HG03060 (cell line): ENCODE results near the gene RNLS.

Experiments
- ATAC-seq: cut with Tn5 transposase; IDR thresholded peaks from one replicate; pipeline ENCODE4 v1.9.1; 2021; ENCODE audit warnings: low read depth, moderate number of reproducible peaks; ENCODE audit not compliant: unreplicated experiment

Gene RNLS

GRCh38 chr10:88525371-88526069 is 57.6 kb downstream of the RNLS start:
- ATAC-seq = no peak

GRCh38 chr10:88523739-88524400 is 59.2 kb downstream of the RNLS start:
- ATAC-seq = no peak

GRCh38 chr10:88522715-88523114 is 60.4 kb downstream of the RNLS start:
- no peak for ATAC-seq

GRCh38 chr10:88521791-88522190 is 61.3 kb downstream of the RNLS start:
- no peak for ATAC-seq

GRCh38 chr10:88515235-88515634 is 67.9 kb downstream of the RNLS start:
- ATAC-seq = no peak

DNA sequence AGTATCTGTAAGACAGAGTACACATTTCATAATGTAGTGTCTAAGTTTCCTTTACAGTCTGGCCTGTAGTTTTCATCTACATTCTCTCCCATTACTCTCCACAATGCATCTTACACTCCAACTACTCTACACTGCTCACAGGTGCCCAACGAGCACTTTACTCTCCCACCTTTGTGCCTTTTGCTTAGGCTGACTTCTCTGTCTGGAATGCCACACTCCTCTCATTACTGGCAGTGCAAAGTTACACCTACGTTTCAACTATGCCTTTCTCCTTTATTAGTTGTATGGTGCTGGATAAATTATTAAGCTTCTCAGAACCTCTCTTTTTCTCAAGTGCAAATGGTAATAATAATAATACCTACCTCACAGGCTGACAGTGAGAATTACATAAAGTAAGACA is 70.5 kb downstream of the RNLS start:
- no peak for ATAC-seq

GRCh38 chr10:88508796-88509195 is 74.3 kb downstream of the RNLS start:
- no peak for ATAC-seq

DNA sequence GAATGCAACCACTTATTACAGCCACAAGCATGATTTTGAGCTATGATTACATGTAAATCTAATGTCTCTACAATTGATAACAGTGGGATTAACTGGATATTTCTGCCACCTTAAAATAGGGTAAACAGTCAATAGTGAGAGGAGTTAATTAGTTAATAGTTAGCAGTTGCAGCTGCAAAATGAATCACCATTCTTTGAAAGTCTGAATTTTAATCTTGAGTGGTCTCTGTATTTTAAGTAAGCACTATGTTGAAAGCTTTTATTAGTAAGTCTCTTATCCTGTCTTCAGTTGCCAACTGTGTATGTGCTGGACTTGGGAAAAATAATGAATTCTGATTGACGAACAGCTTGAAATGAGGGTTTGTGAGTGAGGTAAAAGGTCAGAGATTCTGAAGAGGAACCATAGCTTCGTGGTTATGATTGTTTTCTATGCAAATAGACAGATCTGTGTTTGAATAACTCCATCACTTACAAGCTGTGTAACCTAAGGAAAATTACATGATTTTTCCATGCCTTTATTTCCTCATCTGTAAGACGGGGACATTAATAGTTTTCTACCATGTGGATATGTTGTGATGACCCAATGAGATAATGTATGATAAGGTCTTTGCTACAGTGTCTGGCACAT is 75.2 kb downstream of the RNLS start:
- ATAC-seq = no peak

DNA sequence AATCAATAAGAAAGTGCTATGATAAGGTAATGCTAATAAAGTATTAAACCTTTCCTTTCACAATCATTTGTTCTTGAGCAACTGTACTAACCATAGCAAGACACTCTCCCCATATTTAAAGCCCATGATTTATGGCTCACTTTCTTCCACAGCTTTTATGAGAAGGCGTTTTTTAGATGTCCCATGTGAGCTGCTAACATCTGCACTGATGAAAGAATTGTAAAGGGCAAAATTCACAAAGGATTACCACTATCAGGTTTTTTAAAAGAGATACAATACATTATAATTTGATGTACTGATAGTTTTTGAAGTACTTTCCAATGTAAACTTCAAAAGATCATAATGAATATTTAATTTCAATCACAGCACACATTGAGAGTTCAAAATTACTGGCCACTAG is 75.7 kb downstream of the RNLS start:
- no peak for ATAC-seq

DNA sequence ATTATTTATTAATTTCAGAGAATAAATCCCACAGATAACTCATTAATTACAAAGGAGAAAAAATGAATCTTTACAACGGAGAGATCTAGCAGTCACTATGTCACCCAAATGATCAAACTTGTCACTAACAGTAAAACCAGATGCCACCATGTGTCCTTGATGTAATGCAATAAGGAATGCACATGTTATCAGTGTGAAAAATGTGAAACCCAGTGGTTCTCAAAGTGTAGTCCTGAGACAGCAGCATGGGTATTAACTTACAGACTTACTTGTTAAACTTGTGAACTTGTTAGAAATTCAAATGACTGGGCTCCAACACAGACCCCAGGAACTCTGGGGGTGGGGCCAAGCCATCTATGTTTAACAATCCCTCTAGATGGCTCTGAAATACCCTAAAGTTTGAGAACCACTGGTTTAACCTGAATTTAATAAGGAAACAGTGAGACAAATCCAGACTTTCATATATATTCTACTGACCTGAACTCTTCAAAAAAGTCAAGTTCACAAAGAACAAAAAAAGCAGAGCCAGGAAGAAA is 77.4 kb downstream of the RNLS start:
- no peak for ATAC-seq

DNA sequence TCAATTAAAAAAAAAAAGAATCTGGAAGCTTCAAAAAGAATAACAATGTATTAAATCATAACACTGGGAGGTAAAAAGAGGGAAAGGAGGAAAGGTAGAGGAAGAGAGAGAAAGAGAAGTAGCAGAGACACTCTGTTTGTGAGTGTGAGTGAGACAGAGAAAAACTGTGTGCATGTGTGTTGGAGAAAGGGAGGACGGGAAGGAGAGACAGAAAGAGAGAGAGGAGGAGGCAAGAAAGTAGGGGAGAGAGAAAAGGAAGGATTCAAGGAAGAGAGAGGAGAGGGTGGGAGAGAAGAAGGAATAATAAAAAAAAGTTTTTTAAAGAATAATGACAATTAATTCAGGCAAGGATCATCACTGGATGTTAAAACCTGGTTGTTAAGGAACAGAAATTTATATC is 77.9 kb downstream of the RNLS start:
- ATAC-seq = no peak

GRCh38 chr10:88500656-88501055 is 82.5 kb downstream of the RNLS start:
- ATAC-seq = no peak

DNA sequence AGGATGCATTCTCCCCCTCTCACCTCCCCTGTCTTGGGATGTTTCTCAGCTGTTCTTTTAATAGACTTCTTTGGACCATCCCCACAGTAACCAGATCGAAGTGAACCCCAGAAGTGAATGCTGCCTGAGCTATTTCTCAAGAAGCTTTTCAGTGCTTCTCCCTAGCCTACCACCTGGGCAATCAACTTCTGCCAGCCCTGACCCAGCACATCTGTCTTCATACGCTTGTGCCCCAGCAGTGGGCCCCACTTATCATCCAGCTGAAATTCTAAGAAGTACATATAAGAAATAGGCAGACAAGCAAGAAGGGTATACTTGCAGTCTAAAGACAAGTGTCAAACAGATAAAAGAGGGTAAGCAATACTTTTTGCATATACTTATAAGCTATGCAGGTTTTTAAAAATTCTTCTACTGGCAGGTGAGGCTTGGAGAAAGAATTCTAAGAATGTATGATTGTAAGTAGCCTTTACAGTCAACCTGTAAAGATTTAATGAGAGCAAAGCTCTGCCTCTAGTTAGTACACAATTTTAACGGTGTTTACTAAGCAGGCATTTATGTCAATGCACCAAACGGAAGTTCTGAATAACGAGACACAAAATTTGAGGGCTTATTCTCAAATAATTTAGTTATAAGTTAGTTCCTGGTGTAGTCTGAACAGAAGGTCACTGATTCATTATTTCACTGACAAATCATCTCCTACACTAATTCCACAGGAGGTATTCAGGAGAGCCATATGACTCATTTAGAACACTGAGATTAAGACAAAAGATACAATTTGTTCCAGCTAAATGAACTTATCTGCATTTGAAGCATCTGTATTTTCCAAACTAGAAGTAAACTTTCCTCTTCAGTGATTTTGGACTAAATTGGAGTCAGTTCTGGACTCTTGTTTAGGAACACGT is 83.3 kb downstream of the RNLS start:
- no peak for ATAC-seq

DNA sequence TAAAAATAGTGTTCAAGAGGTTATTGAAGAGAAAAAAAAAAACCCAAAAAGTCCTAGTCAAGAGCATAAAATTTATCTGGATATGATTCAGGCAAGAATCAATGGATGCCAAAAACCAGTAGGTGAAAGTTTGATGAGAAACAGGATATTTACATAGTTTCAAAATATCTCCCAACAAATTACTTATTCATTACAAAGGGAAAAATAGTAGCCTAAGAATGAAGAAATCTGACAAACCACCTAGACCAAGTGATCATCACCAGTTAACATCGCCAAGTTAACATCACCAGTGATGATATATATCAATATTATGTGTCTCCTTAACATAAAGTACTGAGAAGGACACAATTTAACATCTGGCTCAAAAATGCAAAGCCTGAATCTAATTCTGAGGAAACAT is 85.2 kb downstream of the RNLS start:
- no peak for ATAC-seq

GRCh38 chr10:88494537-88494936 is 88.6 kb downstream of the RNLS start:
- no peak for ATAC-seq

DNA sequence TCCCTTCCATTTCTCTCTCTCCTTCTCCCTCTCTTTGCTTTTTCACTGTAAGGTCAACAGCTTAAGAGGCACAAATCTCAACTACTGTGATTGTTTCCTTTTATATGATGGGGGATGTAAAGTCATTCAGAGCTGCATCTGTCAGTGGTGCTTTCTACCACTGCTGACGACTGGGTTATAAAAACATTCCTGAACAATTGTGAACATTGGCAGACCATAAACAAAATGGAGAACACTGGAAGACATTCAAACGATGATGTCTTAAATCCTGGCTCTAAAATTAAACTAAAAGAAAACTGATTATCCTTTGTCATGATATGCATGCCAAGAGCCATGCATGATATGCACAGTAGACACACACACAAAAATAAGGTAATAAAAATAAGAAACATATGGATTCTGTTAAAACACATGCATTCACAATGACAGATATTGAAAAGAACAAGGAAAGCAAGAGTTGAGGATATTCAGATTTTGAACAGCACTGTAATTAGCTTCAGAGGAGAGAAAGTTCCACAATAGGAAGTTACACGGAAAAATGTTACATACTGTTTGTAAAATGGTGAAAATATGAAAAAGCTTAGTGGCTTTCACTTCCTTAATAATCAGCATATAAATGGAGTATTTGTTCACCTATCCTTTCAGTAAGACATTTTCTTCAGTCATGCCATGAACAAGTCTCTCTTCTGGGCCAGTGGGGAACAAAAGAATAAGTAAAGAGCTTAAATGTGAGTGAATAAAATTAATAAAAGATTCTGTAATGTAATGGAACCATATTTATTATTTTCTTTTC is 89.2 kb downstream of the RNLS start:
- no peak for ATAC-seq

DNA sequence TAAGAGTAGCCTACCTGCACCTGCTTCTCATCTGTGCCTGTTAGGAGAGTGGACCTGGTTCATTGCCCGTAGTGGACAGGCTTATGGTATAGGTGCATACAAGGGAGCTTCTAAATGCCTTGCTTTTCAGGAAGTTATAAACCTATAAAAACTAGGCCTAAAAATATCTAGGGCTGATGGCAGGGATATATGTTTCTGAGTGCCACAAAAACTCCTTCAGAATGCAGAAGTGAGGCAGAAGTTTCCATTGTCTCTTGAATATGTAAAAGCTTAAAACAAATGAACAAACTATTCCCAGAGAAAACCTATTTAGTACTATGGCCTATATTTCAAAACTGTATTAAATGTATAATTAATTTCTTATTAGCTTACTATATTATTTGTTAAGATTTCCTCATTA is 91.8 kb downstream of the RNLS start:
- ATAC-seq = no peak

DNA sequence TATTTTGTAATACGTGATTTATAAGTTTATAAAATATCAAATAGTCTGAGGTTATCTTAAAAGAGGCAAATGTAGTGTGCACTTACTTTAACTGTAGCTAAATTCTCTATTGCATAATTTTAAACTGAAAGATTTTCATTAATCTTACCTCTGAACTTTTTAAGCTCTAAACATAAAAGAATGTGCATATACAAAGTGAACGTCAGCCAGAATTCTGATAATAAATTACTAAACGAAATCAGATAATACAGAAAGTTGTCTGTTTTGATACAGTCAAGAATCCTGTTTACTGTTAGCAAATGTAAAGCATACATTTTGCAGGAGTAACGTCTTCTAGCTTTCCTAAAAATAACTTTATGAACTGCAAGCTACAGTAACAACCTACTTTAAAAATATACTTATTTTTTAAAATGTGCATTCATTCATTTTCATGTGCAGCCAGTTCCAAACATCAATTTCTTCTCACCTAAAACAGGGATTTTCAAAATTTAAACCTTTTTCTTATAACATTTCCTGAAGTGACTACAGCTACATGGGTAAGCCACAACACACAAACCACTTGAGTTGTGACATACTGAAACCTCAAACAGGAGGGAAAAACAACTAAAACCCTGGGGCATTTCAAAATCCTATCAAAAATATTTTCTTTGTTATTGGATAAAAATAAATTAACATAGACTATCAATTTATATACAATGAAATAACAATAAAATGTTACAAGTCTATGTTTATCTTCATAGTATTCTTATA is 92.7 kb downstream of the RNLS start:
- ATAC-seq = no peak

GRCh38 chr10:88489107-88489506 is 94.0 kb downstream of the RNLS start:
- no peak for ATAC-seq
